ENCODE results near the gene MATK. TPM values are rescaled to one million over a fixed set of nuclear protein-coding genes. Genes with fewer than 3 reads are reported as not detected.
A peak's percentile ranks its signal among the peaks of the same experiment; 100 is the strongest.
"Not testable (repeated sequence)": the region's sequence is repeated elsewhere in the genome, so short reads cannot be mapped to it uniquely, and the experiment has no call there.

Gene MATK
- total and polyA plus RNA-seq, 5 donors from 2014 or later: 1.4 to 4.7 (median 1.9) TPM

DNA sequence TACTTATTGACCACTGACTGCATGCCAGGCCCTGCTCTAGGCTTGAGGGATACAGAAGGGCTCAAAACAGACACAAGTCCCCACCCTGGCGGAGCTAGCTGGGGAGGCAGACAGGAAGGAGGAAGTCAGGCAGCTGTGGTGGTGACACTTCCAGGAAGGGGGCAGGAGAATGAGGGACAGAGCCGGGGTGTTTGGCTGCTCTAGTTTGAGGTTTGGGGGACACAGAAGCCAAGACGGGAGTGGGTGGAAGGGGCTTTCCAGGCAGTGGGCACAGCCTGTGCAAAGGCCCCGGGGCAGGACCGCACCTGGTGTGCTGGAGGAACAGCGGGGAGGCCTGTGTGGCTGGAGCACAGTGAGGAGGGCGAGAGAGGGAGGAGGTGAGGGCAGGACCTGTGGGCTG is 19.7 kb downstream of the MATK start:
- no peak for ATAC-seq (ENCODE audit: low read depth in 2 of 2)
- Histone ChIP-seq H3K9me3 (ENCODE audit: control insufficient read depth in 2 of 2, low read length in 2 of 2) (no peaks in the 10 kb centered on the region), H3K4me3 (ENCODE audit: low read depth, low read length) (no peak overlapping the region), H3K36me3 (ENCODE audit: control insufficient read depth, insufficient read depth, low read length) (peaks cover 35% of the 10 kb centered on the region), H3K27me3 (ENCODE audit: control insufficient read depth, insufficient read depth, low read length) (no peaks in the 10 kb centered on the region), H3K27ac (ENCODE audit: insufficient read depth, low read length, poor library complexity, severe bottlenecking) (no peak overlapping the region), H3K4me1 (ENCODE audit: control insufficient read depth, insufficient read depth, low read length, poor library complexity, severe bottlenecking) (peaks cover 18% of the 10 kb centered on the region)
- peak overlapping the region in 2 of 4 donors; percentile 57 to 78 for H3K4me3 Mint-ChIP-seq
- peaks cover 0 to 2% (median 0%) of the 10 kb centered on the region in 7 donors for H3K9me3 Mint-ChIP-seq
- H3K36me3 Mint-ChIP-seq: peaks cover 17% of the 10 kb centered on the region
- H3K4me1 Mint-ChIP-seq: peaks cover 4 to 33% (median 18%) of the 10 kb centered on the region in 4 donors
- peaks cover 7% of the 10 kb centered on the region for H3K27me3 Mint-ChIP-seq
- H3K27ac Mint-ChIP-seq: peak overlapping the region; percentile 36 to 84 (median 62)
- DNase-seq: peak in 1 of 3 donors; percentile 50

DNA sequence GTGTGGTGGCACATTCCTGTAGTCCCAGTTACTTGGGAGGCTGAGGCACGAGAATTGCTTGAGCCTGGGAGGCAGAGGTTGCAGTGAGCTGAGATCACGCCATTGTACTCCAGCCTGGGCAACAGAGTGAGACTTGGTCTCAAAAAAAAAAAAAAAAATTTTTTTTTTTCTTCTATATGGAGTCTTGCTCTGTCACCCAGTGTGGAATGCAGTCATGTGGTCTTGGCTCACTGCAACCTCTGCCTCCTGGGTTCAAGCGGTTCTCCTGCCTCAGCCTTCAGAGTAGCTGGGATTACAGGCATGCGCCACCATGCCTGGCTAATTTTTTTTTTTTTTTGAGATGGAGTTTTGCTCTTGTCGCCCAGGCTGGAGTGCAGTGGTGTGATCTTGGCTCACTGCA is 20.4 kb downstream of the MATK start:
- H3K4me1 Mint-ChIP-seq: peaks cover 5 to 38% (median 22%) of the 10 kb centered on the region in 4 donors
- ATAC-seq (ENCODE audit: low read depth in 2 of 2); DNase-seq; H3K27me3 Mint-ChIP-seq; H3K9me3 Mint-ChIP-seq; H3K27me3 ChIP-seq (ENCODE audit: control insufficient read depth, insufficient read depth, low read length); H3K27ac ChIP-seq (ENCODE audit: insufficient read depth, low read length, poor library complexity, severe bottlenecking); H3K9me3 ChIP-seq (ENCODE audit: control insufficient read depth in 2 of 2, low read length in 2 of 2); H3K27ac Mint-ChIP-seq; H3K4me3 ChIP-seq (ENCODE audit: low read depth, low read length): not testable (repeated sequence)
- peak overlapping the region in 1 of 4 donors; percentile 10 for H3K4me3 Mint-ChIP-seq
- peaks cover 19% of the 10 kb centered on the region for H3K4me1 ChIP-seq (ENCODE audit: control insufficient read depth, insufficient read depth, low read length, poor library complexity, severe bottlenecking)
- H3K36me3 ChIP-seq (ENCODE audit: control insufficient read depth, insufficient read depth, low read length): peaks cover 35% of the 10 kb centered on the region
- peaks cover 13% of the 10 kb centered on the region for H3K36me3 Mint-ChIP-seq

GRCh38 chr19:3765121-3765520 is 21.1 kb downstream of the MATK start:
- peaks cover 5 to 43% (median 22%) of the 10 kb centered on the region in 4 donors for H3K4me1 Mint-ChIP-seq
- H3K4me3 Mint-ChIP-seq: no peak overlapping the region
- no peak overlapping the region for H3K27ac ChIP-seq (ENCODE audit: insufficient read depth, low read length, poor library complexity, severe bottlenecking)
- peaks cover 25% of the 10 kb centered on the region for H3K4me1 ChIP-seq (ENCODE audit: control insufficient read depth, insufficient read depth, low read length, poor library complexity, severe bottlenecking)
- H3K27ac Mint-ChIP-seq: no peak overlapping the region
- ATAC-seq (ENCODE audit: low read depth in 2 of 2) (no peak), DNase-seq (no peak)
- no peaks in the 10 kb centered on the region for H3K9me3 ChIP-seq (ENCODE audit: control insufficient read depth in 2 of 2, low read length in 2 of 2)
- H3K4me3 ChIP-seq (ENCODE audit: low read depth, low read length): no peak overlapping the region
- peaks cover 7% of the 10 kb centered on the region for H3K27me3 Mint-ChIP-seq
- H3K36me3 ChIP-seq (ENCODE audit: control insufficient read depth, insufficient read depth, low read length): peaks cover 35% of the 10 kb centered on the region
- peaks cover 13% of the 10 kb centered on the region for H3K36me3 Mint-ChIP-seq
- peaks cover 0 to 2% (median 0%) of the 10 kb centered on the region in 7 donors for H3K9me3 Mint-ChIP-seq
- no peaks in the 10 kb centered on the region for H3K27me3 ChIP-seq (ENCODE audit: control insufficient read depth, insufficient read depth, low read length)

DNA sequence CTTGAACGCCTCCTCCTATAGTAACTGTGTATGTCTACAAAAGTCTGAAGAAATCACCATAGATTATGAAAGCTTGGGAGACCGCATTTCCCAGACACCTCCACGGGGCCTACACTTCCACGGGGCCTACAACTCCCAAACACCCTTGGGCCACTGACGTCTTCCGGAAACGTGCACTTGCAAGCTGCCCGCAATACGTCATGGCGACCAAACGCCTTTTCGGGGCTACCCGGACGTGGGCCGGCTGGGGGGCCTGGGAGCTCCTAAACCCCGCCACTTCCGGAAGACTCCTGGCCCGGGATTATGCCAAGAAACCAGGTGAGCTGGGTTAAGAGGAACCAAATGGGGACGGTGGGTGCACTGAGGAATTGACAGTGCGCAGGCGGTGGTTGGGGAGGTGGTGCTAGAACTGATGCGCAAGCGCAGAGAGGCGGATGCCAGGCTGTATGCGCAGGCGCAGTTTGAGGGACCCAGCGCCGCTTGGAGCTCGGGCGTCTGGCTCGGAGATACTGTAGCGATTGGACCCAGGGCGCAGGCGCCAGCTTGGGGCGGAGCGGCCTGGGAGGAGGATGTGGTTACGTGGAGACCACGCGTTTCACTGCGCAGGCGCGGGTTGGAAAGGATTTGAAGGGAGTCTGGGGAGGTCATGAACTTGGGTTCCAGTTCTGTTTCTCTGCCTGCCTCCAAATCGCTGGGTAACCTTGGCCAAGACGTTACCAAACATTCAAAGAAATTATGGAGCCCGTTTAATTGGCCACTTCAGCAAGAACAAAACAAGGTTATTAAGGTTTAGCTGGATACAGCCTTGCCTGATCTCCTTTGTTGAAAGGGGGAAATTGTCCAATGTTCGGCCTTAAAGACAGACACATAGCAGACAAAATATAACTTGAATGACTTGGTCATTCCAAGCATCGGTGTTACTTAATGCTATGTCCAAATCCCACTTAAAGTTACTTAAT is 23.4 kb downstream of the MATK start, which contains the start of gene MRPL54:
Gene MRPL54, plus strand, starts transcription at position 182 of the 959 bp plus-strand sequence. Its CDS starts 19 bp downstream, at position 201.
- Mint-ChIP-seq H3K9me3 (peaks cover 0 to 2% (median 0%) of the 10 kb centered on the region in 7 donors), H3K27ac (peak within 1 kb of the TSS; percentile 100), H3K4me3 (peak within 1 kb of the TSS; percentile 94 to 100 (median 98)), H3K27me3 (peaks cover 7% of the 10 kb centered on the region), H3K4me1 (peaks cover 5 to 64% (median 25%) of the 10 kb centered on the region in 4 donors), H3K36me3 (peaks cover 9% of the 10 kb centered on the region)
- H3K4me1 ChIP-seq (ENCODE audit: control insufficient read depth, insufficient read depth, low read length, poor library complexity, severe bottlenecking): peaks cover 35% of the 10 kb centered on the region
- peak within 1 kb of the TSS; percentile 72 for H3K4me3 ChIP-seq (ENCODE audit: low read depth, low read length)
- peak within 1 kb of the TSS; percentile 100 for H3K27ac ChIP-seq (ENCODE audit: insufficient read depth, low read length, poor library complexity, severe bottlenecking)
- peak; percentile 98 to 100 (median 99) for DNase-seq
- peak; percentile 83 to 86 for ATAC-seq (ENCODE audit: low read depth in 2 of 2)
- H3K36me3 ChIP-seq (ENCODE audit: control insufficient read depth, insufficient read depth, low read length): peaks cover 27% of the 10 kb centered on the region
- no peaks in the 10 kb centered on the region for H3K27me3 ChIP-seq (ENCODE audit: control insufficient read depth, insufficient read depth, low read length)
- no peaks in the 10 kb centered on the region for H3K9me3 ChIP-seq (ENCODE audit: control insufficient read depth in 2 of 2, low read length in 2 of 2)

DNA sequence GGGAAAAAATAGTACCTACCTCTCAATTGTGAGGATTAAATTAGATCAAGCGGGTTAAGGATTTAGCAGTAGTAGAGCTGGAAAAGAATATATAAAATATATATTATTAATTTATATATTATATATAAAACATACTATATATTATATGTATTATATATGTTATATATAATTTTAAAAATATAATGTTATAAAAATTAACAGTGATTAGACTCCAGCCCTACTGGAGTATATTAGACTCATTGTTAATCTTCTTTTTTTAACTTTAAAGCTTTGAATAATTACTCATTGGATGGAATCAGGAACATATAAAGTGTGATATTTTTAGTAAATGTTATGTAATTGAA is 24.1 kb downstream of the MATK start:
- Mint-ChIP-seq H3K27me3 (peaks cover 7% of the 10 kb centered on the region), H3K9me3 (peaks cover 0 to 2% (median 0%) of the 10 kb centered on the region in 7 donors), H3K4me1 (peaks cover 5 to 71% (median 27%) of the 10 kb centered on the region in 4 donors), H3K4me3 (peak overlapping the region; percentile 94 to 100 (median 98)), H3K36me3 (peaks cover 9% of the 10 kb centered on the region), H3K27ac (peak overlapping the region; percentile 100)
- Histone ChIP-seq H3K27ac (ENCODE audit: insufficient read depth, low read length, poor library complexity, severe bottlenecking) (peak overlapping the region; percentile 100), H3K4me3 (ENCODE audit: low read depth, low read length) (peak overlapping the region; percentile 72), H3K27me3 (ENCODE audit: control insufficient read depth, insufficient read depth, low read length) (no peaks in the 10 kb centered on the region), H3K4me1 (ENCODE audit: control insufficient read depth, insufficient read depth, low read length, poor library complexity, severe bottlenecking) (peaks cover 35% of the 10 kb centered on the region), H3K9me3 (ENCODE audit: control insufficient read depth in 2 of 2, low read length in 2 of 2) (no peaks in the 10 kb centered on the region), H3K36me3 (ENCODE audit: control insufficient read depth, insufficient read depth, low read length) (peaks cover 27% of the 10 kb centered on the region)
- DNase-seq (no peak), ATAC-seq (ENCODE audit: low read depth in 2 of 2) (no peak)

DNA sequence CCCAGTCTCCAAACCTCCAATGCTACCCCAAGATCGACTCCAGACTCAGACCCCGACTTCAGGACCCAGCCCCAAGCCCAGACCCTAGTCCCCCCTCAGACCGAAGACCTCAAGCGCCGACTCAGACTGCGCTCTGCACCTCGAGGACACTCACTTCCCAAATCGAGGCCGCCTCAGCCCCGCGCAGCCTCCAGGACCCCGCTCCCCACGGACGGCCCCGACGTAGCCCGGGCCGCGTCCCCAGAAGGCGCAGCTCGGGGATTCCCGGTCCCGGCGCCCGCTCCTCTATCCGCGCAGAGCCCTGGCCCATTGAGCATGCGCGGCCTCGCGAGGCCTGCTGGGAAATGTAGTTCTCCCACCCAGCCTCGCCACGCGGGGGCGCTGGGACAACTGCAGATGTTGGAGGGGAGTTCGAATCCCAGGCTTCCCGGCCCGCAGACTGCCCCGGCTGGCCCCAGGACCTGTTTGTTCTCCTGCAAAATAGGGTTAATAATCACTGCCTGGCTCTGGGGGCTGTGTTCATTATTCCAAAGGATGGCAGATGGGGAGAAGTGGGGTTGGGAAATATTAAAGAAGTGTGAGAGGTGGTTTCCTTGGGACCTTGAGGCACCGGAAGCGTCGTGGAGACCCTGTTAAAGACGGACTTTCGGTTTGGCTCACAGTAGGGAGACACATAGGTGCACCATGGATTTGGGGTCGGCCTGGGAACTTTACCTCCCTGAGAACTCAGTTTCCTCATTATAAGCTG is 24.6 kb downstream of the MATK start, which contains the start of gene APBA3:
Gene APBA3, minus strand, starts transcription at position 311 of the 748 bp plus-strand sequence. CDS start 1,428 bp downstream, outside the sequence.
- peak within 1 kb of the TSS; percentile 91 for H3K4me3 ChIP-seq (ENCODE audit: low read depth, low read length)
- H3K36me3 Mint-ChIP-seq: peaks cover 8% of the 10 kb centered on the region
- H3K4me1 ChIP-seq (ENCODE audit: control insufficient read depth, insufficient read depth, low read length, poor library complexity, severe bottlenecking): peaks cover 37% of the 10 kb centered on the region
- peaks cover 0 to 2% (median 0%) of the 10 kb centered on the region in 7 donors for H3K9me3 Mint-ChIP-seq
- no peaks in the 10 kb centered on the region for H3K9me3 ChIP-seq (ENCODE audit: control insufficient read depth in 2 of 2, low read length in 2 of 2)
- H3K27ac ChIP-seq (ENCODE audit: insufficient read depth, low read length, poor library complexity, severe bottlenecking): peak within 1 kb of the TSS; percentile 100
- peak within 1 kb of the TSS; percentile 100 for H3K27ac Mint-ChIP-seq
- H3K27me3 Mint-ChIP-seq: peaks cover 7% of the 10 kb centered on the region
- H3K27me3 ChIP-seq (ENCODE audit: control insufficient read depth, insufficient read depth, low read length): no peaks in the 10 kb centered on the region
- peak within 1 kb of the TSS; percentile 94 to 100 (median 98) for H3K4me3 Mint-ChIP-seq
- DNase-seq (peak; percentile 87 to 92 (median 91)), ATAC-seq (ENCODE audit: low read depth in 2 of 2) (peak; percentile 35 to 44)
- peaks cover 5 to 74% (median 28%) of the 10 kb centered on the region in 4 donors for H3K4me1 Mint-ChIP-seq
- H3K36me3 ChIP-seq (ENCODE audit: control insufficient read depth, insufficient read depth, low read length): peaks cover 22% of the 10 kb centered on the region

GRCh38 chr19:3760871-3761361 is 25.3 kb downstream of the MATK start:
- Histone ChIP-seq H3K4me1 (ENCODE audit: control insufficient read depth, insufficient read depth, low read length, poor library complexity, severe bottlenecking) (peaks cover 34% of the 10 kb centered on the region), H3K4me3 (ENCODE audit: low read depth, low read length) (peak overlapping the region; percentile 91)

More at GRCh38 chr19:3760871-3761361, 25.3 kb downstream of the MATK start:
- Mint-ChIP-seq H3K4me3 (peak overlapping the region; percentile 94 to 98 (median 98)), H3K4me1 (peaks cover 5 to 72% (median 26%) of the 10 kb centered on the region in 4 donors), H3K9me3 (peaks cover 0 to 2% (median 0%) of the 10 kb centered on the region in 7 donors), H3K27me3 (peaks cover 7% of the 10 kb centered on the region), H3K36me3 (peaks cover 6% of the 10 kb centered on the region), H3K27ac (peak overlapping the region; percentile 96 to 100 (median 98))
- Histone ChIP-seq H3K36me3 (ENCODE audit: control insufficient read depth, insufficient read depth, low read length) (peaks cover 18% of the 10 kb centered on the region), H3K27ac (ENCODE audit: insufficient read depth, low read length, poor library complexity, severe bottlenecking) (peak overlapping the region; percentile 100), H3K27me3 (ENCODE audit: control insufficient read depth, insufficient read depth, low read length) (no peaks in the 10 kb centered on the region), H3K9me3 (ENCODE audit: control insufficient read depth in 2 of 2, low read length in 2 of 2) (no peaks in the 10 kb centered on the region)
- DNase-seq (peak in 2 of 3 donors; percentile 52 to 58), ATAC-seq (ENCODE audit: low read depth in 2 of 2) (no peak)
